HepG2 (cell line): ENCODE results near the gene HTR7. TPM values are rescaled to one million over a fixed set of nuclear protein-coding genes. Genes with fewer than 3 reads are reported as not detected.

Experiments
- ATAC-seq: fragments of 200-7000 bp; cut with Tn5 transposase; 3 replicates; pipeline ENCODE4 v1.9.1; 2020; ENCODE audit warnings: mild to moderate bottlenecking, moderate library complexity
- BruUV-seq: library from RNA; stranded (reverse); fragments of 400-500 nt; replicated peaks from 2 replicates; lab custom pipeline; 2021; lab: Mats Ljungman, UMichigan
- CTCF ChIA-PET: fragments of 300-600 bp; formaldehyde crosslinking; extraction: SDS; loops from one replicate; lab custom pipeline; 2021; ENCODE audit warnings: low total read pairs, inconsistent platforms, low intra/inter-chr PET ratio; lab: Yijun Ruan, JAX
- POLR2A ChIA-PET: fragments of 350-600 bp; sonication (Branson Sonifier 250); formaldehyde crosslinking; loops from one replicate; lab custom pipeline; 2020; ENCODE audit warnings: antibody characterized with exemption, inconsistent platforms; lab: Yijun Ruan, JAX
- DNase-seq: peaks from one replicate; pipeline ENCODE4 v3.0.0-alpha.2; 2015; ENCODE audit warnings: low spot score
- FAIRE-seq: peaks from 3 replicates; lab custom pipeline; 2011; peaks lifted over from hg19 to GRCh38; lab: Jason Lieb, UNC
- H2AFZ ChIP-seq: one replicate; pipeline ENCODE4 v1.6.1; 2011; ENCODE audit warnings: low read length, inconsistent platforms
- H3K27ac ChIP-seq: fragments of 300-600 bp; 3 replicates; pipeline ENCODE4 v1.8.0; 2011; ENCODE audit warnings: mixed run types, mild to moderate bottlenecking, mixed read lengths, low read length, inconsistent platforms; ENCODE audit not compliant: insufficient read depth; ENCODE audit errors: extremely low read length
- H3K27me3 ChIP-seq, 2 experiments: fragments of 200-600 bp in 1 of 2; 2 replicates in 1 of 2; 3 replicates in 1 of 2; pipeline versions ENCODE4 v1.6.0 to v1.8.0; 2011; ENCODE audit warnings: low read length in 2 of 2, mild to moderate bottlenecking in 2 of 2, moderate library complexity in 2 of 2, inconsistent platforms in 1 of 2; ENCODE audit not compliant: insufficient read depth in 2 of 2, control insufficient read depth in 1 of 2
- H3K36me3 ChIP-seq, 2 experiments: fragments of 200-600 bp in 1 of 2; replicated peaks in 1 of 2; 2 replicates in 1 of 2; 3 replicates in 1 of 2; pipeline versions ENCODE4 v1.5.1 to v1.8.0; 2011; ENCODE audit warnings: low read length in 2 of 2, inconsistent platforms in 1 of 2; ENCODE audit not compliant: insufficient read depth in 2 of 2, control insufficient read depth in 1 of 2
- H3K4me1 ChIP-seq: 2 replicates; pipeline ENCODE4 v1.5.1; 2012; ENCODE audit warnings: low read length, inconsistent platforms; ENCODE audit not compliant: insufficient read depth
- H3K4me2 ChIP-seq: 2 replicates; pipeline ENCODE4 v1.6.0; 2011; ENCODE audit warnings: low read depth, low read length, inconsistent platforms
- H3K4me3 ChIP-seq, 3 experiments: fragments of 200-600 bp in 1 of 3; sonication (generic), shearing (Covaris generic) in 1 of 3; replicated peaks in 1 of 3; 2 replicates each; pipeline ENCODE4 v1.5.1; 2011 to 2016; ENCODE audit warnings: low read length in 3 of 3, inconsistent platforms in 2 of 3, low read depth in 2 of 3, mild to moderate bottlenecking in 2 of 3, control low read depth in 1 of 3, mixed read lengths in 1 of 3; ENCODE audit not compliant: insufficient read depth in 1 of 3
- H3K79me2 ChIP-seq: one replicate; pipeline ENCODE4 v1.6.1; 2011; ENCODE audit warnings: low read length, inconsistent platforms; ENCODE audit not compliant: insufficient read depth
- H3K9ac ChIP-seq: 2 replicates; pipeline ENCODE4 v1.6.0; 2011; ENCODE audit warnings: mild to moderate bottlenecking, low read depth, low read length, inconsistent platforms; ENCODE audit not compliant: insufficient read depth
- H3K9me3 ChIP-seq: 2 replicates; pipeline ENCODE4 v1.5.1; 2012; ENCODE audit warnings: mild to moderate bottlenecking, low read length
- H4K20me1 ChIP-seq: 2 replicates; pipeline ENCODE4 v1.6.0; 2011; ENCODE audit warnings: inconsistent platforms, mild to moderate bottlenecking, low read length, moderate library complexity; ENCODE audit not compliant: insufficient read depth
- FOXK2 ChIP-seq: fragments of 450-650 bp; IDR thresholded peaks from 2 replicates; pipeline ENCODE4 v1.6.1; 2016
- PHF21A ChIP-seq: sonication (generic); formaldehyde crosslinking; IDR thresholded peaks from 2 replicates; pipeline ENCODE4 v1.5.0; 2020; ENCODE audit warnings: mild to moderate bottlenecking, missing genetic modification reagents
- SP2 ChIP-seq: sonication (generic); formaldehyde crosslinking; IDR thresholded peaks from 2 replicates; pipeline ENCODE4 v1.5.1; 2020; ENCODE audit warnings: mild to moderate bottlenecking, missing genetic modification reagents
- TBX3 ChIP-seq: fragments of 450-650 bp; IDR thresholded peaks from 2 replicates; pipeline ENCODE4 v1.6.1; 2017; ENCODE audit warnings: antibody characterized with exemption, mild to moderate bottlenecking, inconsistent platforms, borderline replicate concordance
- ZNF614 ChIP-seq: IDR thresholded peaks from 2 replicates; pipeline ENCODE4 v1.6.1; 2018; ENCODE audit warnings: missing biosample characterization, missing genetic modification reagents, inconsistent platforms, borderline replicate concordance
- ZNF816 ChIP-seq: sonication (generic); formaldehyde crosslinking; IDR thresholded peaks from 2 replicates; pipeline ENCODE4 v1.8.0; 2022; ENCODE audit warnings: missing genetic modification reagents, mild to moderate bottlenecking, borderline replicate concordance
- WGBS: methylation state at CpG from one replicate; pipeline ENCODE4 v1.1.6; 2017; ENCODE audit warnings: low lambda C conversion rate; 5-methylcytosine and 5-hydroxymethylcytosine counted together
- in situ Hi-C: cut with HindIII; loops from 2 replicates; pipeline ENCODE4 v1.10.0; 2017; ENCODE audit warnings: low pct_unique_long_range_greater_than_20kb; ENCODE audit not compliant: extremely low pct_ligation_motif_present
- intact Hi-C: fragments of 100-400 bp; cut with micrococcal nuclease; formaldehyde crosslinking; loops from one replicate; pipeline ENCODE4 v1.10.0; 2022; ENCODE audit not compliant: unreplicated experiment
- polyA plus RNA-seq, 8 experiments: library from polyadenylated mRNA; depleted of rRNA in 3 of 8; stranded (reverse) in 7 of 8; unstranded in 1 of 8; fragments of >200 nt; fragmentation: Illumina TruSeq in 4 of 8; extraction: Trizol in 4 of 8; gene quantifications; 2 replicates each; pipeline versions ENCODE4 v1.2.1 to v1.2.3, GENCODE V29; 2011 to 2016; ENCODE audit warnings: low read depth in 4 of 8, missing spikeins in 1 of 8, mixed read lengths in 1 of 8; ENCODE audit not compliant: insufficient read depth in 1 of 8
- total RNA-seq, 5 experiments: library from RNA; depleted of rRNA; stranded (reverse); fragments of >200 nt; fragmentation: Illumina TruSeq; extraction: Trizol; gene quantifications; 2 replicates each; pipeline ENCODE4 v1.2.3, GENCODE V29; 2016; ENCODE audit warnings: low read depth in 1 of 5

HTR7 gene
- total and polyA plus RNA-seq, 2 of the 13 experiments (the other 11 are each of a cell fraction or from before 2014, with no cell fraction given): 0.04 TPM; not detected in 1

DNA sequence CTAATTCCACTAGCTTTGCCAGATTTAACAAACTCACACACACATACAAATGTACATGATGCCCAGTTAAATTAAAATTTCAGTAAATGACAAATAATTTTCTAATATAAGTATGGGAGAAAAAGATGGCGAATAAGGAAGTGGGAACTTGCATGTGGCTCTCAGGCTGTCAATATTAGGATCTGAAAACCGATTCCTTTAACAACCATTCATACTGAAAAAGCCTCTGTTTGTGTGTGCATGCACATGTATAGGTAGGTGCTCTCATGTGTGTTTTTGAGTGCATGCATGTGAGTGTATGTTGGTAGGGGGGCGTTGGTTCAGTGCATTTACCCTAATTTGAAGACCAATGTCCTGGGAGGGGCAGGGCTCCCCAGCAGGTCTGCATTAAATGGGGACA is 125.3 kb downstream of the HTR7 start:
- no peak overlapping the region for H3K9ac ChIP-seq
- H2AFZ ChIP-seq: no peak overlapping the region
- H3K36me3 ChIP-seq: no peaks in the 10 kb centered on the region
- no peaks in the 10 kb centered on the region for H3K27me3 ChIP-seq
- 9% methylated on average over 3 of the region's 3 CpGs for WGBS
- intact Hi-C loops (no loop called here), in situ Hi-C loops (no loop called here)
- no peaks in the 10 kb centered on the region for H3K79me2 ChIP-seq
- ChIA-PET CTCF (no interaction called here), POLR2A (no interaction called here)
- no TSS peak for BruUV-seq
- no peak for DNase-seq
- no peaks in the 10 kb centered on the region for H3K9me3 ChIP-seq
- H3K4me1 ChIP-seq: no peaks in the 10 kb centered on the region
- no peak overlapping the region for H3K27ac ChIP-seq
- no peaks in the 10 kb centered on the region for H4K20me1 ChIP-seq
- no peak for ATAC-seq
- TF ChIP-seq ZNF614 (CRISPR knock-in tag) (no peak), TBX3 (no peak), ZNF816 (CRISPR knock-in tag) (no peak)
- no peak overlapping the region for H3K4me3 ChIP-seq
- no peak overlapping the region for H3K4me2 ChIP-seq
- no peak for FAIRE-seq

- TF ChIP-seq FOXK2 (no peak), PHF21A (CRISPR knock-in tag) (no peak), SP2 (CRISPR knock-in tag) (no peak)
- 16% methylated on average over 6 of the region's 6 CpGs for WGBS
- BruUV-seq: no TSS peak
- Histone ChIP-seq H3K4me2 (no peak overlapping the region), H3K36me3 (no peaks in the 10 kb centered on the region), H2AFZ (no peak overlapping the region), H3K9me3 (no peaks in the 10 kb centered on the region), H3K79me2 (no peaks in the 10 kb centered on the region), H3K27me3 (no peaks in the 10 kb centered on the region), H4K20me1 (no peaks in the 10 kb centered on the region), H3K4me1 (no peaks in the 10 kb centered on the region), H3K27ac (no peak overlapping the region), H3K4me3 (no peak overlapping the region), H3K9ac (no peak overlapping the region)
- FAIRE-seq (no peak), ATAC-seq (no peak), DNase-seq (no peak)
- ChIA-PET POLR2A (no interaction called here), CTCF (no interaction called here)
- intact Hi-C loops: no loop called here
- in situ Hi-C loops: no loop called here
These were observed 134.3 kb downstream of the HTR7 start for GRCh38 chr10:90723416-90724068.
